Measurements from ENCODE around the gene OS9.

GRCh38 chr12:57730336-57731067 is 36.6 kb downstream of the OS9 start:
- no peak for TF ChIP-seq CTCF (IDR thresholded peaks at IDR 0.05)
- TF ChIP-seq POLR2AphosphoS5 (IDR thresholded peaks at IDR 0.05; ENCODE audit: low read depth, low read length) = no peak
- TF ChIP-seq SIN3A (IDR thresholded peaks at IDR 0.05; ENCODE audit: borderline replicate concordance, insufficient read depth, low read depth, low read length) = no peak
